Pancreas (tissue), 10 donors: ENCODE data around the gene PALM. TPM values are rescaled to one million over a fixed set of nuclear protein-coding genes. Genes with fewer than 3 reads are reported as not detected.
A peak's percentile ranks its signal among the peaks of the same experiment; 100 is the strongest.
"Not testable (repeated sequence)": the region's sequence is repeated elsewhere in the genome, so short reads cannot be mapped to it uniquely, and the experiment has no call there.

Experiments used
- ATAC-seq, 4 donors: fragments of 200-7000 bp; cut with Tn5 transposase; one replicate each; pipeline versions ENCODE4 v1.8.0 to v1.9.1; 2020; ENCODE audit warnings: mild to moderate bottlenecking in 4 of 4, moderate library complexity in 4 of 4
- DNase-seq, 6 donors: peaks; one replicate each; pipeline ENCODE4 v3.0.0-alpha.2; 2020
- FAIRE-seq: peaks from 2 replicates; lab custom pipeline; 2012; peaks lifted over from hg19 to GRCh38; lab: Jason Lieb, UNC
- H3K27ac ChIP-seq, 4 donors: fragments of 200-600 bp; sonication (generic); 1 replicate in 3 of 4; 2 replicates in 1 of 4; pipeline versions ENCODE4 v1.5.0 to v1.8.0; 2020
- H3K27me3 ChIP-seq, 4 donors: fragments of 200-600 bp; one replicate each; pipeline ENCODE4 v1.8.0; 2021
- H3K36me3 ChIP-seq, 3 donors: fragments of 200-600 bp; sonication (generic) in 1 of 3; one replicate each; pipeline versions ENCODE4 v1.5.0 to v1.8.0; 2020 to 2021
- H3K4me1 ChIP-seq, 3 donors: fragments of 200-600 bp; one replicate each; pipeline ENCODE4 v1.8.0; 2021
- H3K4me3 ChIP-seq, 4 donors: fragments of 200-600 bp; sonication (generic) in 2 of 4; one replicate each; pipeline versions ENCODE4 v1.5.0 to v1.8.0; 2020 to 2021
- H3K9me3 ChIP-seq, 4 donors: fragments of 200-600 bp; one replicate each; pipeline ENCODE4 v1.8.0; 2021
- WGBS, 2 donors: extraction: QIAGEN DNeasy Blood & Tissue Kit; methylation state at CpG; one replicate each; pipeline ENCODE4 v1.1.7; 2013; 5-methylcytosine and 5-hydroxymethylcytosine counted together
- intact Hi-C, 3 donors: fragments of 100-400 bp; cut with DNase I; formaldehyde crosslinking; loops; one replicate each; pipeline versions ENCODE4 v1.11.1 to v1.14.2; 2022
- polyA plus RNA-seq, 2 donors: library from polyadenylated mRNA; stranded (reverse); fragments of 200-250 nt; gene quantifications; one replicate each; pipeline ENCODE4 v1.2.3, GENCODE V29; 2013
- total RNA-seq, 6 donors: library from RNA; stranded (reverse); fragmentation: NEBNext Ultra II Directional in 4 of 6; extraction: Animal tissue kit (Norgen Biotek cat#: 25700) in 4 of 6; gene quantifications; one replicate each; pipeline versions ENCODE4 v1.2.1 to v1.2.4, GENCODE V29; 2021 to 2023
- TF ChIP-seq, protein P1 (sequence below), 4 donors: fragments of 200-600 bp; sonication (generic) in 3 of 4; IDR thresholded peaks; one replicate each; pipeline versions ENCODE4 v1.5.0 to v1.8.0; 2021; ENCODE audit warnings: antibody characterized with exemption in 4 of 4
- donor health status: healthy with polysubstance abuse.
- donor health status: DM: no; HTN: no; CAD: no; lungs with moderate emphysema.
- donor health status: DM: no; HTN: no; CAD: no.
- donor health status: control.
- donor health status: control.
- donor health status: Bipolar disorder and iron deficiency.
- donor health status: DM: yes; HTN: yes; CAD: no.
- donor health status: DM: no; HTN: no; CAD: no.
- donor health status: DM: no; HTN: no; CAD: no.
- donor health status: DM: yes; HTN: yes; CAD: no.

The PALM gene
- total and polyA plus RNA-seq, 8 donors, result 3.5 to 12.6 (median 6.2) TPM

DNA sequence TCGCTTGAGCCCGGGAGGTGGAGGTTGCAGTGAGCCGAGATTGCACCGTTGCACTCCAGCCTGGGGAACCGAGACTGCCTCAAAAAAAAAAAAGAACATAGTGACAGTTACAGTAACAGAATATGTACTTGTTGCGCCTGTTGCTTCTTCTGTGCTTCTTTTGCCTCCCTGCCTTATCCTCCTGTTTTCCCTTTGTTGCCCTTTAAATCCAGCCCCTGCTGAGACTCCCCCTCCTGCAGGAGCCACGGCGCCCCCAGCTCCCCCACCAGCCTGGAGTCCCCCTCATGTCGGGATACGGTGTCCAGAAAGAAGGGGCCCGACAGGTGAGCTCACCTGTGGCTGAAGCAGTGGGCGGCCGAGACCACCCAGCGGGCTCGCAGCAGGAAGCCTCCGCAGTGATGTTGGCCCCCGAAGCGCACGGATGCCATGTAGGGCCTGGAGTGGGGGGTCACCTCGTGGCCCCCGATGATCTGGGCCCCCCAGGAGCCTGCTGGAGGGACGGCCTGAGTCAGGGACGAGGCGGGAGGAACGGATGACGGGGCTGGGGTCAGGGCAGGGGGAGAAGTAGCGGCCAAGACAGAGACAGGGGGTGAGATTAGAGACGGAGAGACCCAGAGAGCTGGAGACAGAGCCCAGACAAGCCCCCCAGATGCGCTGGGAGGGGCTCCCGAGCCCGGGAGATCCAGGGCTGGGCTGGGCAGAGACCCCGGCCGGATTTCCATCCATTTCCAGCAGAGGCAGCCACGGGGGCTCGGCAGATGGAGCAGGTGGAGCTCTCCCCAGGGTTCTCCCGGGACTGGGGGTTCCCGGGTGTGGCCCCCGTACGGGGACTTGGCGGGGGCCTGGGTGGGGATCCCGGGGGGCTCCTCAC lies 14.0 kb upstream of the PALM start:
- FAIRE-seq, result no peak
- H3K4me3 ChIP-seq, result no peak overlapping the region
- H3K9me3 ChIP-seq, result no peaks in the 10 kb centered on the region
- TF ChIP-seq, protein P1, sequence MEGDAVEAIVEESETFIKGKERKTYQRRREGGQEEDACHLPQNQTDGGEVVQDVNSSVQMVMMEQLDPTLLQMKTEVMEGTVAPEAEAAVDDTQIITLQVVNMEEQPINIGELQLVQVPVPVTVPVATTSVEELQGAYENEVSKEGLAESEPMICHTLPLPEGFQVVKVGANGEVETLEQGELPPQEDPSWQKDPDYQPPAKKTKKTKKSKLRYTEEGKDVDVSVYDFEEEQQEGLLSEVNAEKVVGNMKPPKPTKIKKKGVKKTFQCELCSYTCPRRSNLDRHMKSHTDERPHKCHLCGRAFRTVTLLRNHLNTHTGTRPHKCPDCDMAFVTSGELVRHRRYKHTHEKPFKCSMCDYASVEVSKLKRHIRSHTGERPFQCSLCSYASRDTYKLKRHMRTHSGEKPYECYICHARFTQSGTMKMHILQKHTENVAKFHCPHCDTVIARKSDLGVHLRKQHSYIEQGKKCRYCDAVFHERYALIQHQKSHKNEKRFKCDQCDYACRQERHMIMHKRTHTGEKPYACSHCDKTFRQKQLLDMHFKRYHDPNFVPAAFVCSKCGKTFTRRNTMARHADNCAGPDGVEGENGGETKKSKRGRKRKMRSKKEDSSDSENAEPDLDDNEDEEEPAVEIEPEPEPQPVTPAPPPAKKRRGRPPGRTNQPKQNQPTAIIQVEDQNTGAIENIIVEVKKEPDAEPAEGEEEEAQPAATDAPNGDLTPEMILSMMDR (IDR thresholded peaks at IDR 0.05), result no peak
- no peak for ATAC-seq
- H3K27me3 ChIP-seq, result peaks cover 0 to 4% (median 0%) of the 10 kb centered on the region in 4 donors
- 32 to 47% methylated on average over 36 to 41 of the region's 41 CpGs for WGBS, 2 donors
- H3K27ac ChIP-seq, result no peak overlapping the region
- DNase-seq, result no peak
- no peaks in the 10 kb centered on the region for H3K4me1 ChIP-seq
- H3K36me3 ChIP-seq, result no peaks in the 10 kb centered on the region
- intact Hi-C loops, result no loop called here

DNA sequence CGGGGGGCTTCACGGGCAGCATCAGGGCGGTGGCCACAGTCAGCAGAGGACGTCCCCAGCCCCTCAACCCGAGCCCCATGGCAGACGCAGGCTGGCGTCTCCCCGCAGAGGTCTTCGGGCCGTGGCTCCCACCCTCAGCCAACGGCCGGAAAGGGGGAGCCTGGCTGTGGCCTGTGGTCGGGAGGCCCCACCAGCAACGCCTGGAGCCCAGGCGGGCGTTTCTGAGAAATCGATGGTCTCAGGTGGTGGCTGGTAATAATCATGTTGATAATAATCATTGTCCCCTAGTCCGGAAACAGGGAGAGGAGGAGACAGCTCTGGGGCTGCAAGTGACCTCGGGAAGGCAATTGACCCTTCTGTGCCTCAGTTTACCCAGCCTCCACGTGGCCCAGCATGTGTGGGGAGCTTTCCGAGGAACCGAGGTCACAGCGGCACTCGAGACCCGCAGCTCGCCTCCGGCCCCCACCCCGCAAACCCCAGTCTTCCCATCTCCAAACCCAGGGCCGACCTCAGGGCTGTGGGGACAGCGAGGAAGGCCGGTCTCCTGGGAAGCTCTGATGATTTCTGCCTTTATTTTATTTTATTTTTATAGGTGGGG lies 13.3 kb upstream of the PALM start, which contains the start of gene PRSS57:
TSS of gene PRSS57 (minus strand) at position 101 of the 598 bp plus-strand sequence. CDS start at position 79, 22 bp downstream.
- intact Hi-C loops, result no loop called here
- no peak for ATAC-seq
- no peak for FAIRE-seq

DNA sequence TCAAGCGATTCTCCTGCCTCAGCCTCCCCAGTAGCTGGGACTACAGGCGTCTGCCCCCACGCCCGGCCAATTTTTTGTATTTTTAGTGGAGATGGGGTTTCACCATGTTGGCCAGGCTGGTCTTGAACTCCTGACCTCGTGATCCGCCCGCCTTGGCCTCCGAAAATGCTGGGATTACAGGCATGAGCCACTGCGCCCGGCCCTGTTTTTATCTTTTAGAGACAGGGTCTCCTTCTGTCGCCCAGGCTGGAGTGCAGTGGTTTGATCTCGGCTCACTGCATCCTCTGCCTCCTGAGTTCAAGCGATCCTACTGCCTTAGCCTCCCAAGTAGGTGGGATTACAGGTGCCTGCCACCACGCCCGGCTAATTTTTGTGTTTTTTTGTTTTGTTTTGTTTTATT lies 10.2 kb upstream of the PALM start:
- H3K4me3 ChIP-seq, intact Hi-C loops, H3K27ac ChIP-seq, H3K4me1 ChIP-seq, ATAC-seq, FAIRE-seq, H3K9me3 ChIP-seq, H3K27me3 ChIP-seq, H3K36me3 ChIP-seq, DNase-seq: not testable (repeated sequence)
- 73 to 90% methylated on average over 15 of the region's 15 CpGs for WGBS, 2 donors

More for the DNA sequence above, 13.3 kb upstream of the PALM start, which contains the start of gene PRSS57:
- Histone ChIP-seq H3K9me3 (no peaks in the 10 kb centered on the region), H3K4me1 (no peaks in the 10 kb centered on the region), H3K27ac (no peak within 1 kb of the TSS), H3K36me3 (no peaks in the 10 kb centered on the region), H3K4me3 (no peak within 1 kb of the TSS), H3K27me3 (peaks cover 0 to 4% (median 0%) of the 10 kb centered on the region in 4 donors)
- TF ChIP-seq, protein P1 (IDR thresholded peaks at IDR 0.05), result no peak
- no peak for DNase-seq
- 47 to 57% methylated on average over 30 to 31 of the region's 31 CpGs for whole genome bisulfite sequencing, 2 donors

DNA sequence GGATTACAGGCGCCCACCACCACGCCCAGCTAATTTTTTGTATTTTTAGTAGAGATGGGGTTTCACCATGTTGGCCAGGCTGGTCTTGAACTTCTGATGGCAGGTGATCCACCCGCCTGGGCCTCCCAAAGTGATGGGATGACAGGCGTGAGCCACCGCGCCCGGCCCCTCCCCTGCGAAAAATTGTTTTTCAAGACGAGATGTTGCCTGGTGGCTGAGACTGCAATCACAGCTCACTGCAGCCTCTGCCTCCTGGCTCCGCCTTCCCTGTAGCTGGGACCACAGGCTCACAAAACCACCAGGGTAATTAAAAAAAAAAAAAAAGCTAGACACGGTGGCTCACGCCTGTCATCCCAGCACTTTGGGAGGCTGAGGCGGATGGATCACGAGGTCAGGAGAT lies 8.8 kb upstream of the PALM start:
- ATAC-seq, H3K36me3 ChIP-seq, FAIRE-seq, H3K27me3 ChIP-seq, H3K4me1 ChIP-seq, intact Hi-C loops, H3K9me3 ChIP-seq, H3K27ac ChIP-seq, DNase-seq, H3K4me3 ChIP-seq: not testable (repeated sequence)
- WGBS, 2 donors, result 60 to 74% methylated on average over 10 to 14 of the region's 14 CpGs

DNA sequence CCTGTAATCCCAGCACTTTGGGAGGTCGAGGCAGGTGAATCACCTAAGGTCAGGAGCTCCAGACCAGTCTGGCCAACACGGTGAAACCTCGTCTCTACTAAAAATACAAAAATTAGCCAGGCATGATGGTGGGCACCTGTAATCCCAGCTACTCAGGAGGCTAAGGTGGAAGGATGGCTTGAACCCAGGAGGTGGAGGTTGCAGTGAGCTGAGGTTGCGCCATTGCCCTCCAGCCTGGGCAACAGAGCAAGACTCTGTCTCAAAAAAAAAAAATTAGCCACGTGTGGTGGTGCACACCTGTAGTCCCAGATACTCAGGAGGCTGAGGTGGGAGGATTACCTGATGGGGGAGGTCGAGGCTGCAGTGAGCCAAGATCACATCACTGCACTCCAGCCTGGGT lies 5.9 kb upstream of the PALM start:
- FAIRE-seq, intact Hi-C loops: not testable (repeated sequence)
- 63 to 76% methylated on average over 6 of the region's 6 CpGs for WGBS, 2 donors

DNA sequence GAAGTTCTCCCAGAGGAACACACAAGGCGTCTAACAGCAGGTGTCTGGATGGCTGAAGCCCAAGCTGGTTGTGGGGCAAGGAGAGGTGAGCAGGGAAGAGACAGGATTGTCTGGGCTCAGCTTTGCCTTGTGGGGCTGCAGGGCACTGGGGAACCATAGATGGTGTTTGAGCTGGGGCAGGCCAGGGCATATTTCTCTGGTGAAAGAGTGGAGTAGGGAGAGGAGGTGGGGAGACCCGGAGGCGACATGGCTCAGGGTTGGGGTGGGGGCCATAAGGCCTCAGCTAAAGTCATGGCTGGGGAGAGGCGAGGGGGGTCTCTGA lies 5.4 kb upstream of the PALM start:
- FAIRE-seq (no peak), ATAC-seq (no peak), DNase-seq (no peak)
- peak overlapping the region in 1 of 4 donors; percentile 1 for H3K4me3 ChIP-seq
- TF ChIP-seq, protein P1 (IDR thresholded peaks at IDR 0.05), result no peak
- H3K27ac ChIP-seq, result no peak overlapping the region
- intact Hi-C loops, result no loop called here
- H3K4me1 ChIP-seq, result no peaks in the 10 kb centered on the region
- 40 to 44% methylated on average over 4 of the region's 4 CpGs for WGBS, 2 donors
- no peaks in the 10 kb centered on the region for H3K27me3 ChIP-seq
- H3K9me3 ChIP-seq, result no peaks in the 10 kb centered on the region
- H3K36me3 ChIP-seq, result no peaks in the 10 kb centered on the region

More for the DNA sequence above, 5.9 kb upstream of the PALM start:
- not testable (repeated sequence) for H3K27ac ChIP-seq, H3K4me1 ChIP-seq, H3K36me3 ChIP-seq, H3K27me3 ChIP-seq, H3K4me3 ChIP-seq, ATAC-seq, H3K9me3 ChIP-seq, DNase-seq
